ENCODE measurements around the gene PRPF6.

DNA sequence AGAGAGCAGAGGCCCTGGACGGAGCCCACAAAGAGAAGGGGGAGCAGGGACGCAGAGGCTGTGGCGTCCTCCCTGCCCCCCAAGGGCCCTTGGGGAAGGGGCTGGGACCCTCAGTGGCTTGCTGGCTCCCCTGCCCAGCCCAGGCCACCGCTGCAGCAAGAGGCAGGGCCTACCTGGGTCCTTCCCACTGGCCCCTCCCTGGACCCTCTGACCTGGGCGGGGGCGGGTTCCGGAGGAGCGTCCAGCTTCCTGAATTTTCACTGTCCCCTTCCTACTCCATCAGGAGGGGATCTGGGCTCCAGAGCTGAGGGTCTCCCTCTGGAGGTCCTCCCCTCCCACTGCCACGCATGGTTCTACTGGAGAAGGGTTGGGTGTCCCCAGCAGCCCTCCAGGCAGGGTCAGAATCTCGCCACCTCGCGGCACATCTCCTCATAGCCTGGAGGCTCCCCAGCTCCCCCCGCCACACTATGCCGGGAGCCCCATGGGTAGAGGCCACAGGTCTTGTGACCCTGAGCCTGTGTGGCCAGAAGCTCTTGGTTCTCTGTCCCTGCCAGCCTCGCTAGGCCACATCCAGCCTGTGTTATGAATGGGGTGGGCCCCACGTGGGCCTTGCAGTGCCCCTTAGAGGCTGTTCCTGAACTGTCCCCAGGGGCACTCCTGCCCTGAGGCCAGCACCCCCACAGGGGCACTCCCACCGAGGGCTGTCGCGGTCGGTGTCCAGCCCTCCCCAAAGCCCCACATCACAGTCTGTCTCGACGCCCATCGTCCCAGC is 69.5 kb downstream of the PRPF6 start:
- TF ChIP-seq, protein P1, sequence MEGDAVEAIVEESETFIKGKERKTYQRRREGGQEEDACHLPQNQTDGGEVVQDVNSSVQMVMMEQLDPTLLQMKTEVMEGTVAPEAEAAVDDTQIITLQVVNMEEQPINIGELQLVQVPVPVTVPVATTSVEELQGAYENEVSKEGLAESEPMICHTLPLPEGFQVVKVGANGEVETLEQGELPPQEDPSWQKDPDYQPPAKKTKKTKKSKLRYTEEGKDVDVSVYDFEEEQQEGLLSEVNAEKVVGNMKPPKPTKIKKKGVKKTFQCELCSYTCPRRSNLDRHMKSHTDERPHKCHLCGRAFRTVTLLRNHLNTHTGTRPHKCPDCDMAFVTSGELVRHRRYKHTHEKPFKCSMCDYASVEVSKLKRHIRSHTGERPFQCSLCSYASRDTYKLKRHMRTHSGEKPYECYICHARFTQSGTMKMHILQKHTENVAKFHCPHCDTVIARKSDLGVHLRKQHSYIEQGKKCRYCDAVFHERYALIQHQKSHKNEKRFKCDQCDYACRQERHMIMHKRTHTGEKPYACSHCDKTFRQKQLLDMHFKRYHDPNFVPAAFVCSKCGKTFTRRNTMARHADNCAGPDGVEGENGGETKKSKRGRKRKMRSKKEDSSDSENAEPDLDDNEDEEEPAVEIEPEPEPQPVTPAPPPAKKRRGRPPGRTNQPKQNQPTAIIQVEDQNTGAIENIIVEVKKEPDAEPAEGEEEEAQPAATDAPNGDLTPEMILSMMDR (IDR thresholded peaks at IDR 0.05): no peak
- TF ChIP-seq POLR2A (IDR thresholded peaks at IDR 0.05): no peak
